GM18507 (cell line): ENCODE measurements around the gene KCNH4.

Source experiments
- DNase-seq: peaks from one replicate; pipeline ENCODE4 v3.0.0; 2011; ENCODE audit warnings: low read depth; ENCODE audit not compliant: insufficient read length; ENCODE audit errors: extremely low spot score
- FAIRE-seq: peaks from 2 replicates; lab custom pipeline; 2011; peaks lifted over from hg19 to GRCh38; lab: Jason Lieb, UNC

Gene KCNH4

DNA sequence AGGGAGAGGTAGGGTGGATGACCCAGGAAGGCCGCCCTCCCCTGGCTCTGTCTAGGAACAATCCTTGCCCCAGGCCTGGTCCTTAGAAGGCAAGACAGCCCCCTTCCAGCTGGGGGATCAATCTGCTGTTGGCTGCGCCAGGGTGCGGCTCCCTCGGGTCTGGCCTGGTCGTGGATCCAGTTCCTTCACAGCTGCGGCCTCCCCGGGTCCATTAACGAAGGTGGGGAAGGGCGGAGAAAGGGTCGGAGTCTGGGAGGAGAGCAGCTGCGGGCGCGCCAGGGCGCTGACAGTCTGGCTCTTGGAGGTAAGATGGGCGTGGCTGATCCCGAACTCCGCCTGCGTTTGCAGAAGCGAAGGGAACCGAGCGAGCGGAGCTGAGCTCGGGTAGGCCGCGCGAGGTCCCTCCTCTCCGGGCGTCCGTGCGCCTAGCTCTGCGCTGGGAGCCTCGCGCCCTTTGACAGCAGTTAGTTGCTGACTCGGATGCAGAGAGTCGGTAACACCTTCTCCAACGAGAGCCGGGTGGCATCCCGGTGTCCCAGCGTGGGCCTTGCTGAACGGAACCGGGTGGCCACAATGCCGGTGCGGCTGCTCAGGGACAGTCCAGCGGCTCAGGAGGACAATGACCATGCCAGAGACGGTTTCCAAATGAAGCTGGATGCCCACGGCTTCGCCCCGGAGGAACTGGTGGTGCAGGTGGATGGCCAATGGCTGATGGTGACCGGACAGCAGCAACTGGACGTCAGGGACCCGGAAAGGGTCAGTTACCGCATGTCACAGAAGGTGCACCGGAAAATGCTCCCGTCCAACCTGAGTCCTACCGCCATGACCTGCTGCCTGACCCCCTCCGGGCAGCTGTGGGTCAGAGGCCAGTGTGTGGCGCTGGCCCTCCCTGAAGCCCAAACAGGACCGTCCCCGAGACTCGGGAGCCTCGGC is 58.3 kb downstream of the KCNH4 start, which contains the start of gene HSPB9:
Gene HSPB9 (plus strand): TSS at position 434 of the 933 bp plus-strand sequence. CDS start 47 bp downstream, at position 481.
- DNase-seq (no peak), FAIRE-seq (no peak)

DNA sequence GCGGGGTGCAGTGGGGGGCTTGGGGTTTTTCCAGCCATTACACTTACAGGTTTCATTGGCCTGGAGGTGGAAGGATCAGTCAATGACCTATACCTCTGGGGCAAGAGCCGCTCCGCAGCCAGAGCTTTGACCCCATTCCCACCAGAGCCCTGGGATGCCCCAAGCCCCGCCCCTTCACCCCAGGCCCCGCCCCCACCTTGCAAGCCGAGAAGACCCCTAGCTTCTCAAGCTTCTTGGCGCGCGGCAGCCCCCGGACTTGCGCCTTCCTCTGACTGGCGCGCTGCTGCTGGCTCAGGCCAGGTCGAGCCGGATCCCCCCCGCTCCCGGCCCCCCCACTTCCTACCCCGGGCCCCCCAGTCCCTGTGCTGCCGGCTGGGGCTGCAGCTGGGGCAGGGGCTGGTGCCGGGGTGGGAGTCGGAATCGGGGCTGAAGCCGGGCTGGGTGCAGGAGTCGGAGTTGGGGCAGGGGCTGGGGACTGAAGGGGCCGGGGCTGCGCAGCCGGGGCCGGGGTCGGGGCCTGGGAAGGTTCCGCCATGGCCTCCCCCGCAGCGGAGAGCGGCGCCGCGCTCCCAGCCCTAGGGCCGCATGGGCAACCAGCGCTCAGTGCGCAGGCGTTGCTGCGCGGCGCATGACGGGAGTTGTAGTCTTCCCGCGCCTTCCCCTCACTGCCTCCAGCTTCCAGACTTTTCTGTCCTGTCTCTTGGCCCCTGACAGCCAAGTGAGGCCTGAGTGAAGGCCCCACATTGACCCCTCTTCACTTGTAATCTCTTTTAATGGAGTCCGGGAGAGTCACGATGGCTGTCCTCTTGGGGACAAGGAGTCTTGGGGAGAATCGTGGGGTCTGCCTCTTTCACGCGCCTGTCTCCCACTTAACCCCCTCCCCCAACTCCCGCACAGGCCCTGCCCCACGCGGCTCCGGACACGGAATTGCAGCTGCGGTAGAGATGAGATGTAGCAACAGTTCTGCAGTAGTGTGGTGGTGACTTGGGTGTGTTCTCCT is 59.9 kb downstream of the KCNH4 start, which contains the start of gene KAT2A:
Gene KAT2A (minus strand): TSS at position 598 of the 1,000 bp plus-strand sequence. CDS start 63 bp downstream, at position 535.
- peak; percentile 94 for FAIRE-seq

DNA sequence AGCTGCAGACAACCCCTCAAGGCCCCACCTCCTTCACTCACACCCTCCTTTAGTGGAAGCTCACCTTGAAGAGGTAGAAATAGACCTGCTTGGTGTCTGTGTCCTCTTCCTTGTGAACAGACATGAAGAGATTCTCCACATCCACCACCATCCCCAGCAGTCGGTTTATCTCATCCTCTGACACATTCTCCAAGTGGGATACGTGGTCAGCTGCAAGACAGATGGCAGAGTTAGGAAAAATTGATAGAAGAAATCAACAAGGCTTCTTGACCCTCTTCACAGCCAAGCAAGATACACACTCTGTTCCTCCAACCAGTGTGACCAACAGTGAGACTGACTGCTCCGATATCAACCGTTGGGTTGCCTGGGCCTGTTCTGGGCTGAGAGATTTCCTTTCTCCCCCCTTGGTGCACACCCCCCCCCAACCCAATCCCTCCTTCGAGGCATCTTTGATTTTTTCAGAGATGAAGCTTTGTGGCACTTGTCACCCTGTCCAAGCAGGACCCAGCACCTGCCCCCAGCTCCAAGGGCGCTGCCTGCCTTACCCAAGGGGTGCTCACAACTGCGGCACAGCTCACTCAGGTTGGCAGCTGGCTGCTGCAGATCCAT is 60.7 kb downstream of the KCNH4 start:
- FAIRE-seq = peak; percentile 5
- DNase-seq = no peak

More for the DNA sequence above, 59.9 kb downstream of the KCNH4 start, which contains the start of gene KAT2A:
- peak; percentile 90 for DNase-seq

DNA sequence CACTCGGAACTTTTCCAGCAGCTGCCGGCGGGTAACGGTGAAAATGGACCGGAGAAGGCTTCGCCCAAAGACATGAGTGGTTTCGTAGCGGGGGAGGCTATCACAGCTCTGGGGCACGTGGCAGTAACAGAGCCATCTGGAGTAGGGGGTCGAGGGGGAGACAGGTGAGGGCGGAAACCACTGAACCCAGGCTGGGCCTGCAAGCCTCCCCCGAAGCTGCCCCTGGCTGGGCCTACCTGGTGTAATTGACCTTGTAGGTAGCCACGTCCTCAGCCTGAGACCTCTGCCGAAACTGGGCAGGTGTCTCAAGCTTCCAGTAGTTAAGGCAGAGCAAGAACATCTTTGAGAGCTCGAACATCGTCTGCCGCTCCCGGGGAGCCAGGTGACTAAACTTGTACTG is 61.6 kb downstream of the KCNH4 start:
- DNase-seq (no peak), FAIRE-seq (no peak)

DNA sequence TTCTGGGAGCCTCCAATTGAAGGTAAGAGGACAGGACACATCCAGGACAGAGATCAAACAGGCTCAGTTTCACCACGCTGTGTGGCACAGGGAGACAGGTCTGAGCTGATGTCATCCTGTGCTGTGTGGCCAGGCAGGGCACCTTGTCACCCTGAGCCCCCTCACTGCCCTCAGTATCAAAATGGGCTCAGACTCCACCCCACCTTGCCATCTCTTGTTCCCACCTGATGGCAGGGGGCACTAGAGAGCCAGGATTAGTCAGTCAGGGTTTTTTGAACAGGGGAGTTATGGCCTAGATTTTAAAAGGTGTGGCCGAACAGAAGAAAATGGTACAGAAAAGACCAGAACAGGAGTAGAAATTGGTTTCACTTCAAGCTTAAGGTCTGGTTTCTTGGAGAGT is 62.4 kb downstream of the KCNH4 start:
- FAIRE-seq = no peak
- DNase-seq = no peak

DNA sequence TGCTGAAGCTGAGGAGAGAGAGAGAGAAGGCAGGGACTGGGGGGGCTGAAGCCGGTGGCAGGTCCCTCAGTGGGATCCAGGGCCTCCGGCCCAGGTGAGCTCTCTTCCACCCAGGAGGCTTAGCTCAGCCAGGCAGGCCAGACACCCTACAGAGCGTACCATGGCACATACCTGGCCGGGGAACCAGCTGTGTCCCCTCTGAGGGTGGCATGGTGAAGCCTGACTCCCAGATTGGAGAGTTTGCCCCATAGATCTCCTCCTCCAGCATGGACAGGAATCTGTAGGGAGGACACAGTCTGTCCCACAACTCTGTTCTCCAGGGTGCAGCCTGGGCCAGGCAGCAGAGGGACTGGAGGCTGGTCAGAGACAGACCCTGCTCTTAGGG is 62.8 kb downstream of the KCNH4 start:
- FAIRE-seq = no peak
- no peak for DNase-seq

GRCh38 chr17:42117397-42118125 is 63.4 kb downstream of the KCNH4 start:
- no peak for DNase-seq
- FAIRE-seq = no peak

DNA sequence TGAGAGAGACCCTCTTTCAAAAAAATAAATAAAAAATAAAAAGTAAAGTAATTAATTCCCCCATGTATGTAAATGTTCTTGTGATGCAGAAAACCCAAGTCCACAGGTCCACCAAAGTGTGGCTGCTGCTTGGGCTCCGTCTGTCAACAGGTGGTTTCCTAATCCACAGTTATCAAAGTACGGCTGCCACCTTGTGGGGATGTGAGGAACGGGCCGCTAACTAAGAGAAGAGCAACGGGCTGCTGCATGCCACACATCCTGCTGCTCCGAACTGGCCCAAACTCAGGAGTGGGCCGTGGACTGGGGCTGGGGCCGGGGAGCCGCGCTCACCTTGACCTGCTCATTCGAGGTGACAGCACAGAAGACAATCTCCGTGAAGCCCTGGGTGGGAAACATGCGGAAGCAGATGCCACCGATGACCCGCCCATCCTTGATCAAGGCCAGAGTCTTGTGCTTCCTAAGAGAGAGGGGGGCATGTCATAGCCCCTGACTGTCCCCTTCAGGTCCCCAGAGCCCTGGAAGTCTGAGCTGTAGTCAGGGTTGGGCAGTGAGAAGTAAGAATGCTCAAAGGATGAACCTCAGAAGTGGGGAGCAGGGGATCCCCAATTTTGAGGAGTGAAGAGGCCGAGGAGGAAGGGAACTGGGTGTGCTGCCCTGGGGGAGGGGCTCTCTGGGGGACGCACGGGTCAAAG is 64.1 kb downstream of the KCNH4 start:
- FAIRE-seq (peak; percentile 98), DNase-seq (peak; percentile 50)

DNA sequence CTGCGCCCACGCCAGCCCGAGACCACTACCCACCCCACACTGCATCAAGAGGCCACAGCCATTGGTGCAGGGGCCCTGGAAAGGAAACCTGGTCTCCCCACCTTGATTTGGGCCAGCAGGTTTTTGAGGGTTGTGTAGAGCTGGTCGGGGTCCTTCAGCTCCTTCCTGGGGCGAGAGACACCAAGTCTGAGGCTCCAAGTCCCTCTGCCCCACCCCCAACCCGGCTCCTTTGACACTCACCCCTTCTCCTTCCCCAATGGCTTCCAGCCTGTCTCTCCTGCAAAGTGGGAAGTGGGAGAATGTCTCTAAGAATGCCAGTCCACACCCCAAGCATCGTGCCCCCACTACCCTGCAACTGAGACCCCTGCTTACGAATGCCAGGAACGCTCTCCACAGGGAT is 66.8 kb downstream of the KCNH4 start:
- FAIRE-seq (no peak), DNase-seq (no peak)

GRCh38 chr17:42113293-42114069 is 67.5 kb downstream of the KCNH4 start:
- DNase-seq = no peak
- no peak for FAIRE-seq

GRCh38 chr17:42112552-42113176 is 68.3 kb downstream of the KCNH4 start, which contains the start of gene DHX58:
Gene DHX58, minus strand, starts transcription at chr17:42112714. Its CDS starts 822 bp downstream, at chr17:42111892.
- FAIRE-seq (peak; percentile 100), DNase-seq (peak; percentile 83)

GRCh38 chr17:42111871-42112551 is 68.9 kb downstream of the KCNH4 start:
- FAIRE-seq = peak; percentile 48
- DNase-seq = no peak

DNA sequence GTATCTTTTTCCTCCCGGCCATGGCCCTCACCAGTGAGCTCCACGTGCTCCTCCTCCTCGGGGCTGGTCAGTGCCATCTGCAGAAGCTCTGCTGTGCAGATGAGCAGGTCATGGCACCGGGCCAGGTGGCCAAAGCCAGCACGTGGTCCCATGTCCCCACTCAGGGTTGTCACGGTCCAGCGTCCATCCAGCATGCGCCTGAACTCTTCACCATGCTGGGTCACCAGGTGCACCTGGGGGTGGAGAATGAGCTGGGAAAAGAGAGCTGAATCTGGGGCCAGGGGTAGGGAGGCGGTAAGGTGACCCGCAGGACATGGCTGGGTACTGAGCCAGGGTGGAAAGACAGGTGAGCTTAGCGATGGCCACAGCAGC is 69.7 kb downstream of the KCNH4 start:
- no peak for DNase-seq
- no peak for FAIRE-seq

- FAIRE-seq = no peak
- DNase-seq = no peak
These were observed 70.4 kb downstream of the KCNH4 start for GRCh38 chr17:42110301-42111264.

- no peak for FAIRE-seq
These were observed 71.9 kb downstream of the KCNH4 start for GRCh38 chr17:42109086-42109485.

More at GRCh38 chr17:42109086-42109485, 71.9 kb downstream of the KCNH4 start:
- no peak for DNase-seq
